B cell (primary cell): Measurements from ENCODE around the gene ERC2.

Experiments used
- EZH2 ChIP-seq: IDR thresholded peaks from 2 replicates; pipeline ENCODE4 v1.6.1; 2012; ENCODE audit warnings: borderline replicate concordance, low read depth, mild to moderate bottlenecking, moderate library complexity, low read length; ENCODE audit not compliant: insufficient read depth, poor library complexity, severe bottlenecking
- TF ChIP-seq, protein P1 (sequence below): fragments of 200-600 bp; IDR thresholded peaks from one replicate; pipeline ENCODE4 v1.8.0; 2022; ENCODE audit warnings: antibody characterized with exemption, mild to moderate bottlenecking

DNA sequence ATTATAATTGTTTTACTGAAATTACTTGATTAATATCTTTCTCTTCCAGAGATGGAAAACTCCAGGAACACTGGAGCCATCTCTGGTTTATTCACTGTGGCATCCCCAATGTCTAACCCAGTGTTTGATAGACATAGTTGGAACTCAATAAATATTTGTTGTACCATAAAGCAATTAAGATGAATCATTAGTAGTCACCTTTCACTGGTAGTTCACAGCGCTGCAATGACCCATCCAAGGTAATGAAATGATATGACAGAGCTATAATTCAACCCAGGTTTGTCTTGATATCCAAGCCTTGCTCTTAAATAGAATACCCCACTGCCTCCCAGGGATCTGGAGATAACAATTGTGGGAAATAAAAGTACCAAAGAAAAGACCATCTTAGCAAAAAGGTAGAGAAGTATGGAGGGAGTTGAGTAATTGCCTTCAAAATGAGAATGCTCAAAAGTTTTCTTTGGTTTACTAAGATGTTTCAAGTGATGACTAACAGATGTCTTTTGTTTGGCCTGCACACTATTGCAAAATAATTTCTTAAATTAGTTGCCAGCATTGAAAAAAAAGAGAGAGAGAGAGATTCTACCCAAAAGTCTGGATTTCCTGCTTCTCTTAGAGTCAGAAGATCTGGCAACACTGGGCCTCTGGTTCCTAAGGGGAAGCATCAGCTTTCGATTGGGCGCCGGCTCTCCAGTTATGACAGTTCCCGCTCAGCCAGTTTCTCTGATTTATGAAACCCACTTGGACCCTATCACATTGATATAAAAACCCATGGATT lies 348.5 kb downstream of the ERC2 start:
- TF ChIP-seq, protein P1, sequence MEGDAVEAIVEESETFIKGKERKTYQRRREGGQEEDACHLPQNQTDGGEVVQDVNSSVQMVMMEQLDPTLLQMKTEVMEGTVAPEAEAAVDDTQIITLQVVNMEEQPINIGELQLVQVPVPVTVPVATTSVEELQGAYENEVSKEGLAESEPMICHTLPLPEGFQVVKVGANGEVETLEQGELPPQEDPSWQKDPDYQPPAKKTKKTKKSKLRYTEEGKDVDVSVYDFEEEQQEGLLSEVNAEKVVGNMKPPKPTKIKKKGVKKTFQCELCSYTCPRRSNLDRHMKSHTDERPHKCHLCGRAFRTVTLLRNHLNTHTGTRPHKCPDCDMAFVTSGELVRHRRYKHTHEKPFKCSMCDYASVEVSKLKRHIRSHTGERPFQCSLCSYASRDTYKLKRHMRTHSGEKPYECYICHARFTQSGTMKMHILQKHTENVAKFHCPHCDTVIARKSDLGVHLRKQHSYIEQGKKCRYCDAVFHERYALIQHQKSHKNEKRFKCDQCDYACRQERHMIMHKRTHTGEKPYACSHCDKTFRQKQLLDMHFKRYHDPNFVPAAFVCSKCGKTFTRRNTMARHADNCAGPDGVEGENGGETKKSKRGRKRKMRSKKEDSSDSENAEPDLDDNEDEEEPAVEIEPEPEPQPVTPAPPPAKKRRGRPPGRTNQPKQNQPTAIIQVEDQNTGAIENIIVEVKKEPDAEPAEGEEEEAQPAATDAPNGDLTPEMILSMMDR: no peak
- TF ChIP-seq EZH2: no peak
